Stimulated activated CD8-positive, alpha-beta memory T cell treated with anti-CD3 and anti-CD28 coated beads, Interleukin-15, amount 100 ng/mL, for 1 hour (primary cell): ENCODE results near the gene CMIP.

ENCODE experiments used
- DNase-seq: peaks from one replicate; pipeline ENCODE4 v3.0.0-alpha.2; 2020; ENCODE audit warnings: low read depth

CMIP gene

DNA sequence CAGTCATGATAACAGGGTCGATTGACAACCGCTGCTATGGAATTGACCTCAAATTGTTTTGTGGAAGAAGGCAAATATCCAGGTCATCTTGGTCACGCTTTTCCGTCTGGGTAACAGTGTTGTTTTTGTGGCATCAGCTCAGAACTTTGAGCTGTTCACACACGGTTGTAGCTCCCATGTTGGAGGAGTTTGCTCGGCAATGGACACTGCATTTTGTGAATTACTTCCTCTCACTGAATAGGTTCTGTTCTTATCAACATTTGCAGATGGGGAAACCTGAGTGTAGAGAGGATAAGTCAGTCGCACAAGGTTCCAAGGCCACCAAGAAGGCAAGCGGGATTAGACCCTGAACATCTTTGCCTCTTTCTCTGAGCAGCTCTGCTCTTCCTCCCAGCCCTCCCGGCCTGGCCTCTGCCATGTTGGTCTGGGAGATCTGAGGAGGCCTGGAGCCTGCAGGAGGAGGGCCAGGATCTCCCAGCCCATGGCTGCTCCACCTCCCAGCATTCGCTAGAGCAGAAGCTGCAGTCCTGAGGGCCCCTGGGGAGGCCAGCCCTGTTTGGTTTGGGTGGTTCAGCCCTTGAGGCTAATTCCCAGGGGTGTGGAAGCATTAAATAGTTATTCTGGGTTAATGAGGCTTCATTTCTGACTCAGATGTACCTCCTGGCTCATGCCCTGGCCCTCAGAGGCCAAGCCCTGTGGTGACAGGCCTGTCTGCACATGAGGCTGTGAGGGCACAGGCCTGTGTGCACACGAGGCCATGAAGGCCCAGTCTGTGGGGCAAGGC lies 180.3 kb downstream of the CMIP start:
- no peak for DNase-seq

DNA sequence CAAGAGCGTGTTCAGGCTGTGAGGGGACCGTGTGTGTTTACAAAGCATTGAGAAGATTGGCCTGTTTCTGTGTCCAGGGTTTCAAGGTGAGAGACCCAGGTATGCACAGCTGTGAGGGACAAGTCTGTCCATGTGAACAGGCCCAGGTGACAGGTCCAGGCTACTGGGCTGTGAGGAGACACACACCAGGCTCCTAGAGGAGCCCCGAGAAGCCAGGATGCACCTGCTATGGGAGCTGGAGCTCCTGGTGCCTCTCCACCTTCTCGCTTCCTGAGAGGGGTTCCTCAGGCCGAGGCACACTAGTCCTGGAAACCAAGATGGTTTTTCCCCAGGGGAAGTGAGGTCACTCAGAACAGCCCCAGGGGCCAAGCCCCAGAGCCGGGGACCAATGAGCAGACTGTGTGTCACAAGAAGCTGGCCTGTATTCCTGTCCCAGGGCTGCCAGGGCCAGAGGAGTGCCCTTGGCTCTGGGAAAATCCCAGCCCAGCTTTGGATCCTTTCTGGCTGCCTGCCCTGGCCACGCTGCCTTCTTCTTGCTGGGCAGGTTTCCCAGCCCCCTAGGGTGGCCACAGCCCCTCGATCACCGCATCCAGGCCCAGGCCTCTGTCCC lies 181.0 kb downstream of the CMIP start:
- no peak for DNase-seq

DNA sequence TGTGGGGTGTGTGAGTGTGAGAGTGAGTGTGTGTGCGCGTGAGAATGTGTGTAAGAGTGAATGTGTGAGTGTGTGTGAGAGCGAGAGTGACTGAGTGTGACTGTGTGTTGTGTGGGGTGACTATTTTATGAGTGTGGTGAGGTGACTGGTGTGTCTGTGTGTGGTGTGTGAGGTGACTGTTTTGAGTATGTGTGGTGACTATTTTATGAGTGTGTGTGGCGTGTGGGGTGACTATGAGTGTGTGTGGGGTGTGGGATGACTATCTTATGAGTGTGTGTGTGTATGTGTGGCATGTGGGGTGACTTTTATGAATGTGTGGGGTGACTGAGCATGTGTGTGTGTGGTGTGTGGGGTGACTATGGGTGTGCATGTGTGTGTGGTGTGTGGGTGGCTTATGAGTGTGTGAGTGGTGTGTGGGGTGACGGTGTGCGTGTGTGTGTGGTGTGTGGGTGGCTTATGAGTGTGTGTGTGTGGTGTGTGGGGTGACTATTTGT lies 181.6 kb downstream of the CMIP start:
- no peak for DNase-seq

DNA sequence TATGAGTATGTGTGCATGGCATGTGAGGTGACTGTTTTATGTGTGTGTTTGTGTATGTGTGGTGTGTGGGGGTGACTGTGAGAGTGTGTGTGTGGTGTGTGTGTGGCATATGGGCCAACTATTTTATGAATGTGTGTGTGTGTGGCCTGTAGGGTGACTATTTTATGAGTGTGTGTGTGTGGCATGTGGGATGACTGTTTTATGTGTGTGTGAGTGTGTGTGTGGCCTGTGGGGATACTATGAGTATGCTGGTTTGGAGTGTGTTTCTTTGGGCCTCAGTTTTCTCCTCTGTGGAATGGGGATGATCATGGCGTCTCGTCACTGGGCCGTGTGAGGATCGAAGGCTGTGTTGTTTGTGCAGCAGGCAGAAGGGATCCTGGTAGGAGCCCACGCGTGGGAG lies 182.4 kb downstream of the CMIP start:
- DNase-seq: no peak

DNA sequence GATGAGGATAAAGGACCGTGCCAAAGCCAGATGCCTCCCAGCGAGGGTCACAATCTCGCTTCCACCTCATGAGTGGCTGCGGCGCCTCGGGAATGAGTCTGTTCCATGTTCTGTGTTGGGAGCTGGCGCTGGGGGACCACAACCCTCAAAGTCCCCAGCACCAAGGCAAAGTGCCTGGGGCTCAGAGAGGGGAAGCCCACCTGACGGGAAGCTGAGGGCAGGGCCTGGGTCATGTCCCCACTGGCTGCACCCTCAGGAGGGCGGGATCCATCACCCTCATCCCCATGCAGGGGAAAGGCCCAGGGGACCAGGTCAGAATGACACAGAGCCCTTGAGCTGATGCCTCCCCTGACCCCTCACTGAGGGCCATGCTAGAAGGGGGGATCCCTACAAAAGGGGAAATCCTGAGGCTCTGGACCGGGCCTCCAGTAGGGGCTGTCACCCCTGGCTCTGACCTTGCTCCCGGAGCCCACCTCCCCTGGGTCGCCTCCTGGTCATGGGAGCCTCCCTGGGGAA lies 183.2 kb downstream of the CMIP start:
- DNase-seq: no peak

DNA sequence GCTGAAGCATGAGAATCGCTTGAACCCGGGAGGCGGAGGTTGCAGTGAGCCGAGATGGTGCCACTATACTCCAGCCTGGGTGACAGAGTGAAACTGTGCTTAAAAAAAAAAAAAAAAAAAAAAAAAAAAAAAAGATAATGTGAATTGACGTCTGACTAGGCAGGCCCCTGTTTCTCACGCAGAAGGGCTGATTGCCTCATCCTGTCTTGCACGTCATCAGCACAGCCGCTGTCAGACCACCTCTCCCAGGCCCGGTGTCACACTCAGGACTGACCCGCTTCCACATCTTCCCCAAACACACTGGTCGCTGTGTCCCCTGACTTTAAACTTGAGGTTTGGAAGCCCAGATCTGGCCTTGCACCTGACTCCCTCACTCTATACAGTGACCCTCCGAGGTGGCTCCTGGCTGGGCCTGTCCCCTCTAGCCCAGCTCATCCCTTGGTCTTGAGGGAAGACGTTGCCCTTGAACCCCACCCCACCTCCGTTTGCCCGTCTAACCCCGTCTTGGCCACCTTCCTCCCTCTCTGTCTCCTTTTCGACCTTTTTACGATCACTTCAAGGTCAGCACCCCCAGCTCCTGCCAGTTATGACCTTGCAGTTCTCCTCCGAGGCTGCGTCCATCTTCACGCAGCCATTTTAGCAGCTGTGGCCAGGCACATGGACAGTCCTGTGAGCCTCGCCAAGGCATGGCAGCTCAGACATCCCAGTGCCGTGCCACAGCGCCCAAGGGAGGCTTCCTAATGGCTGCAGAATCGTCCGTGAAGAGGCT lies 184.6 kb downstream of the CMIP start:
- DNase-seq: no peak

DNA sequence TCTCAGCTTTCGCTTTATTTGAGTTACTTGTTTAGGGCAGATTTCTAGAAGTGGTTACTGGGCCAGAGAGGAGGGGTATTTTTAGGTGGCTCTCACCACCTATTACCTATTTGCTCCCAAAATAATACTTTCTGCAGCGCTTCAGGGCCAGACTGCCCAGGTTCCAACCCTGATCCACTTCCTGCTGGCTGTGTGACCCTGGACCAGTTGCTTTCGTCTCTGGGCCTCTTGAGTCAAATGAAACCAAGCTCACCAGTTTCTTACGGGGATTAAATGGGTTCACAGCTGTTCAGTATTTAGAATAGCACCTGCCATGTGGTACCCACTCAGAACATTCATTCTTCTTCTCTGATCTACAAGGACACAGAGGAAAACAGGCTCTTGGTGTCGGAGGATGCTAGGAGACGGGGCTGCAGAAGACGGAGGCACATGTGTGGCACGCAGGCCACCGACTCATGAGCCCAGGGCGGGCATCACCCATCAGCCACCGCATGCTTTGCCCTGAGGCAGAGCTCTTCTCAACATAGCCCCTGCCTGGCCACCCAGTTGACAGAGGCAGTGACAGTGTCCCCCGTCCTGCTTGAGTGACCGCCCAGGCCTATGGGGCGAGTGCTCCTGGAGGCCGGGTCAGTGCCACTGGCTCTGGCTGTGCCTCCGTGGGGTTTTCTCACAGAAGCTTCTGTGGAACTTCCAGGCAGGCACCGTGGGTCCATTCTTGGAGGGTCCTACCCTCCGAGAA lies 185.5 kb downstream of the CMIP start:
- no peak for DNase-seq

DNA sequence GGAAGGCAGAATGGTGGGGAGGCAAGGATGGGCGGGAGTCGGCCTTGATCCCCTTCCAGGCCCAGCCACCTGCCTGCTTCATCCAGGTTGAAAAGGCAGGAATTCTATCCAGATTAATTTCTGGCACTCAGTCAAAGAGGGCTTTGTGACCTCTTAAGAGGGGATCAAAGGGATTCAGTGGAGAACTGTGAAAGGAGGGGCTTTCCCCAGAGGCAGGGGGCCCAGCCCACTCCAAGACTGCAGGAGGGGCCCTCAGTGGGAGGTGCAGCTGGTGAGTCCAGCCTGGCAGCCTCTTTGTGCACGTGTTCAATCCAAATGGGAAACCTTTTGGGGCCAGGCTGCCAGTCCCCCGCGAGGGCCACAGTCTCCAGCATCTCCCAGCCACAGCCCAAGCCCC lies 186.0 kb downstream of the CMIP start:
- DNase-seq: no peak

DNA sequence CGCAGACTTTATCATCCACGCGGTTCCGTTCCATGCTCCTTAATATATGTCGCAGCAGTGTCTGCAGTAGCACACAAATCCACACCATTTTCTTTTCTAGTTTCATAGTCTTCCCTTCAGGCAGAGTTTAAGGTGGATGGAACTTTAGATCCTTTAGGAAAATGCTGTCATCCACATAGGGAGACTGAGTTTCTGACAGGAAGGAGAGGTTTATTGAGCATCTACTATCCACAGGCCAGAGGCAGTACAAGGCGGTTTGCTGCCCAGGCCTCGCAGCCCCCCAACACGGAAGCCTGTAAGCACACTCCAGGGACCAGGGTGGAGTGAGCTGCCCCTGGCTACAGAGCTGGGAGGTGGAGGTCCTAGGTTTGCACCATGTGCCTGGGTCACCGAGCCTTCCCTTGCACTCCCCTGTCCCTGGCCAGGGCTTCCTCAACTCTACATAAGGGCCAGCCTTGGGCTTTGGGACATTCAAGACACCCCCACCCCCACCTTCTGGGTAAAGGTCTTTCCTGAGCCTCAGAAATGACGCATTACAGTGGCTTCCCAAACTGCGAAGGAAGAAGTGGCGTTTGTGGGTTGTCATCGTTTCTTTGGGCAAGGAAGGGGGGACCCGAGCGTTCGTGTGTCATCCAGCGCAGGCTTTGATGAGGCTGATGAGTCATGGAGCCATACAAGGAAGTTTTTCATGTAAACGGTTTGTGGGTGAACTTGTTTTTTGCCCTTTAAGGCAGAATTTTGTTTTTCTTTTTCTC lies 188.0 kb downstream of the CMIP start:
- DNase-seq: peak; percentile 54

DNA sequence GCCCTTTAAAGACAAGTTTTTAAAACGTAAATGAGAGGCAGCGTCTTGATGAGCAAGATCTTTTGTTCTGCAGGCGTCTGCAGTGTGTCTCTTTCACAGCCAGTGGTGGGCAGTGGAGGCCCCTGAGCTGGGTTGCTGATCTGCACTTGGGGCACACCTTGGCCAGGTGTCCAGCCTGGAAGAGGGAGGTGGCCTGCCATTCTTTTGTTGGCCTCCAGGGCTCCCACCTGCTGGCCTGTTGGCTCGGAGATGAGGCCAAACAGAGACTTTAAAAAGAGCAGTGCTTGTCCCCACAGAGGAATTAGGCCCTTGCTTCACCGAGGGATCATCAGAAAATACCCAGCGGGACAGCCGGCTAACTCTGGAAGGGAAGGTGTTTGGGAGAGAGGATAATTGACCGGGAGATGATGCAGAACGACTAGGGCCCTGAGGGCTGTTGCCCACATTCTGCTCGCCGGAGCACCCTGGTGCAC lies 188.6 kb downstream of the CMIP start:
- no peak for DNase-seq

DNA sequence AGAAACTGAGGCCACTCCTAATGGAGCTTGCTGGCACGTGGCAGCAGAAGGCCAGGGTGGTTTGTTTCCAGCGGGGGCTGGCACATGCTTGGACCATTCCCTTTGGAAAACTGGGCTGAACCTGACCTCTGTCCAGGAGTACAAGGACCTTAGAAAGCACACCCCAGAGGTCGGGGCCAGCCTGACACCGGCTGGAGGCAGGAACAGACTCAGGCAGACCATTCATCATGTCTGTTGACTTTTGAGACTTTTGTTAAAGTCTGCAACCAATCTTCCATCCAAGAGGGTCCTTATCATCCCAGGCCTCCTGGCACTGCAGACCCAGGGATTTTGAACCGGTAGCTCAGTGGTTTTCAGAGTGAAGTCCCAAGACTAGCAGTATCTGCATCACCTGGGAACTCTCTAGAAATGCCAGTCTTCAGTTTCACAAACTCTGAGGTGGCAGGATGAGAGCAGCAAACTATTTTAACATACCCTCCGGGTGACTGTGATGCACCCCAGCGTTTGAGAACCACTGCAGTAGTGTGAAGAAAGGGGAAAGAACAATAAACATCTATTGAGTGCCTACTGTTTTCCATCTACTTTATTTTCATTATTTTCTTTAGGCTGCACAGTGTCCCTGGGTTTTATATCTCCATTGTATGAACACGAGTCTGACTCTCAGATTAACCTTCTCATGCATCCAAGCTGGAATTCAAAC lies 189.2 kb downstream of the CMIP start:
- no peak for DNase-seq

DNA sequence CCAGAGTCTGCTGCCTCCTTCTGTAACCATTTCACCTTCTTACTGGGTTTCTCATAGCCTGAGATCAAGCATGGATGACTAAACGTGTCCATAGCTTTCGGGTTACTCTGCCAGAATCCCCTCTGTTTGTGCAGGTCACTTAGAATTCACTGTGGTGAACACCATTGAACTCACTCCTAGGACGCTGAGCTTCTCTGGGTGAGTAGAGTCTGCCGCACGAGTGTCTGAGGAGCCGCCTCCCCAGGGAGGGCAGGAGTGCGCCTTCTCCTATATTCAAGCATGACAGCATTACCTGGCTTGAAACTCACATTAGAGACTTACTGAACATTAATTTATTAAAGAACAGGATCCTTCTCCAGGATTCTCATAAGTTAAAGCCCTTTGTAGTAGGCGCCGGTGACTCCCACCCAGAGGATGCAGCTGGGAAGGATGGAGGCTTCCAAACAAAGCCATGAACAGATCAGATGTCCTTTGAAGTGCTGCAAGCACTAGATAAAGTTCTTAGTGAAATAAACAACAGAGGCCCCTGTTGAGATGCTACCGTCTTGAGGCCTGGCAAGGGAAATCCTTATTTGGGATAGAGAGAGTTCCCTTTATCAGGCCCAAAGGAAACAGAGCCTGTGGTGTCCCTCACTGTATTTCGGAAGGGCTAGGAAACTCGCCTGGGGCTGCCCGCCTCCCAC lies 189.9 kb downstream of the CMIP start:
- no peak for DNase-seq

DNA sequence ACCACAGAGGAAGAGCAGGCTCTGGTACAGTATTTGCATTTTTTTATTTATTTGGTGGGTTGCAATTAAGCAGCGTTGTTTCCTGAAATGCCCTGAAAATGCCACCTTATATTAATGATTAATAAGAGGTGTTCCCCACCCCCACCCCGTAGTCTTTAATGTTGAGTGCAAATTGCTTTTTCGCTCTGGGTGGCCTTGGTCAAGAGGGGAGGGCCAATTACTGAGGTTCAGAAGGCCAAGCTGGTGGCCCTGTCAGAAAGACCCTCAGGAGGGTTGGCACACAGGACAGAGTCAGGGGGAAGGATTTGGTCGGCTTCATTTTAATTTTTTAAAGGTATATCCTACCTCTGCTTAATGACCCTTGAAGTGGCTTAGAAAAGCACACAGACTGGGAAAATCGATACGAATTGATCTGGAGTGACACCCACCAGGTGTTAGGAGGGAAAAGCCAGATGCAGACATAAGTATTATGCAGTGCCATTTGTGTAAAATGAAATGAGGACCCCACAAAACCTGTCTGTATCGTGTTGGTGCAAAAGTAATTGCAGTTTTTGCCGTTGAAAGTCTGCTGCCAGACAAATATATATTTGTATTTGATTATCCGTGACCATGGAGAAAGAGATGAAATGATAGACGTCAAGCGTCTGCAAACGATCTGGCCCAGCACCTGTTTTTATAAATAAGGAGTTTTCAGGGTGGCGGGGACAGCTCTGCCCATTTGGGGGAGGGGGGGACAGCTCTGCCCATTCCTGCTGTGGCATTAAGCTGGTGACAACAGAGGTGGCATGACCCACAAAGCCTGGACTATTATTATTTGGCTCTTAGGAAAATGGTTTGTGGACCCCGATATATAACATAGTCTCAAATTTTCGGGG lies 190.7 kb downstream of the CMIP start:
- DNase-seq: no peak

DNA sequence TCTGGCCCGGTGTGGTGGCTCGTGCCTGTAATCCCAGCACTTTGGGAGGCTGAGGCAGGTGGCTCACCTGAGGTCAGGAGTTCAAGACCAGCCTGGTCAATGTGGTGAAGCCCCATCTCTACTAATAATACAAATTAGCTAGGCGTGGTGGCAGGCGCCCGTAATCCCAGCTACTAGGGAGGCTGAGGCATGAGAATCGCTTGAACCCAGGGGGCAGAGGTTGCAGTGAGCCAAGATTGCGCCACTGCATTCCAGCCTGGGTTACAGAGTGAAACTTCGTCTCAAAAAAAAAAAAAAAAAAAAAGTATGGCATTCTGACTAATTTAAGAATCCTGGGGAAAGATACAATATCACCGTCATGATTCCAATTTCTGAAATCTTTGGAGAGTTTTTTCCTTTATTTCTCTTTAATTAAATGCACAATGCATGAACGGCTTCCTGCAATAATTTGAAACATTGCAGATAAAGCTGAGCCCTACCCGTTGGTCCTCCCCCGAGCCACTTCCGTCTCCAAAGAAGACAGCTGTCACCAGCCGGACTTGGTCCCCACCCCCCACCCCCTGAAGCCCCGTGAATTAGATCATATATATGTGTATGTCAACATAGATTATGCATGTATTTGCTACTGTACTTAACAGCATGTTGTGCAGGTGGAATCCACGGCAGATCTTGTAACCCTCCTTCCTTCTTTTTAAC lies 191.8 kb downstream of the CMIP start:
- DNase-seq: no peak

DNA sequence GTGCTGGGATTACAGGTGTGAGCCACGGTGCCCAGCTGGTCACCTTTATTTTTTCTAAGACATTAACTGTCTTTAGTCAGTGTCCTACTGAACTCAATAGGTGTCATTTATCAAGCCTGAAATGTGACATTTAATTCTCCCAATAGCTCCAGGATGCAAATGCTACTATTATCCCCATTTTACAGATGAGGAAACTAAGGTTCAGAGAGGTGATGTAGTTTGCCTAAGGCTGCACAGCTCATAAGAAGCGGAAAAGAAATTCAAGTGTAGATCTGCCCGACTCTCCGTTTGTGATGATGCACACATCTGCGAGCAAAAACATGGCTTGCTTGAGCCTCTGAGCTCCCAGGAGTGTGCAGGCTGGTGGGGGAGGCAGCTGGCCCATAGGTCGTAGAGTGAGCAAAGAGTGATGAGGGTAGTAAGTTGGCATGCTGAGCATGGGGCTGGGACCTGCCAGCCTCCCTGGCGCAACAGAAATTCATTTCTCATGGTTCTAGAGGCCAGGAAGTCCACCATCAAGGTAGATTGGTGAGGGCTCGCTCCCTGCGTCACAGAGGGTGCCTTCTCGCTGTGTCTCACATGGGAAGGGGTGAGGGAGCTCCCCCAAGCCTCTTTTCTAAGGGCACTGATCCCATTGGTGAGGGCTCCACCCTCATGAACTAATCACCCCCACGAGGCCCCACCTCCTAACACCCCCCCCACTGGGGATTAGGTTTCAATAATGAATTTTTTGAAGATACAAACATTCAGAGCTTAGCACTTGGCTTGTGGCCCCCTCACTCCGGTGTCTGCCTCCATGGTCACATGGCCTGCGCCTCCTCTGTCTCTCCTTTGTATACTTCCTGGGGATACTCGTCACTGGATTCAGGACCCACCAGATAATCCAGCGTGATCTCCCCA lies 193.0 kb downstream of the CMIP start:
- no peak for DNase-seq

DNA sequence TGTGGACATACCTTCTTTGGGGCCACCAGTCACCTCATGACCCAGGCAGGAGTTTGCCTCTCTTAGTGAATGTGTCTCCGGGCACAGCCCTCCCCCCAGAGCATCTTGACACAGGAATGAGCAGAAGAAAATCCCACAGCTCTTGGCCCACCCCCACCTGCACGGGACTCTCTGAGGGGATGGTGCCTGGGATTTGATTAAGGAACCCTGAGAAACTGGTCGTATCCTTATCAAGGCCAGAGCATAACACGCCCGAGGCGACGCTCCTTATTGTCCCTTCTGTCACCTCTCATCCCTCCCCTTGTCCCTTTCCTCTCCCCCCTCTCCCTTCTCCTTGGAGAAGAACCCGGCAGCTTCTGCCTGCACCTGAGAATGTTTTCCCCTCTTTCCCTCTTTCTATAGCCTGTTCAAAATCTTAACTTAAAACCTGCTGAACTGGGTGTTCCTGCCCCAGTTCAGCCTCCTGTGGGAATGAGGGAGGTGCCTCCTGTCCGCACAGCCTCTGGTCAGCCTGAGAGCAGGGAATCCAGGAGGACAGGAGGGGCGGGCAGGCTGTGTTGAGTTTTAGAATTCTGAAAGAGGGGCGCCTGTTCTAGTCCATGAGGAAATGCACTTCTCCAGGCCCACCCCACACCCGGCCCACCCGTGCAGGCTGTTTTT lies 193.8 kb downstream of the CMIP start:
- DNase-seq: no peak

DNA sequence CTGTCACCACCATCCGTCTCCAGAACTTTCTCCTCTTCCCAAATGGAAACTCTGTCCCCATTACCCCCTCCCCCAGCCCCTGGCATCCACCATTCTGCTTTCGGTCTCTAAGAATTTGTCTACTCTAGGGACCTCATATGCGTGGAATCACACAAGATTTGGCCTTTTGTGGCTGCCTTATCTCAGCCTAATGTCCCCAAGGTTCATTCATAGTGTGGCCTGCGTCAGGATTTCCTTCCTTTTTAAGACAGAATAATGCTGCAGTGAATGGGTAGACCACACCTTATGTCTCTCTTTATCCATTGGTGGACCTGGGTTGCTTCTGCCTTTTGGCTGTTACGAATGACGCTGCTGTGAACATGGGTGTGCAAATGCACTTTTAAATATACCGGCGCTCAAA lies 194.7 kb downstream of the CMIP start:
- DNase-seq: no peak
